Measurements from ENCODE around the gene OR2Y1.

- TF ChIP-seq CTCF (IDR thresholded peaks at IDR 0.05 in 4 of 5, conservative IDR thresholded peaks at IDR 0.05 in 1 of 5) = no peak
- no peak for TF ChIP-seq POLR2A (IDR thresholded peaks at IDR 0.05)
Observed at GRCh38 chr5:180777475-180777874, 37.6 kb upstream of the OR2Y1 start.
